ENCODE measurements around the gene B4GALT3. TPM values are rescaled to one million over a fixed set of nuclear protein-coding genes. Genes with fewer than 3 reads are reported as not detected.

The B4GALT3 gene
- total and polyA plus RNA-seq, 9 of the 15 experiments (the other 6 are each of a cell fraction or from before 2014, with no cell fraction given), result 31.2 to 103 (median 46.1) TPM

DNA sequence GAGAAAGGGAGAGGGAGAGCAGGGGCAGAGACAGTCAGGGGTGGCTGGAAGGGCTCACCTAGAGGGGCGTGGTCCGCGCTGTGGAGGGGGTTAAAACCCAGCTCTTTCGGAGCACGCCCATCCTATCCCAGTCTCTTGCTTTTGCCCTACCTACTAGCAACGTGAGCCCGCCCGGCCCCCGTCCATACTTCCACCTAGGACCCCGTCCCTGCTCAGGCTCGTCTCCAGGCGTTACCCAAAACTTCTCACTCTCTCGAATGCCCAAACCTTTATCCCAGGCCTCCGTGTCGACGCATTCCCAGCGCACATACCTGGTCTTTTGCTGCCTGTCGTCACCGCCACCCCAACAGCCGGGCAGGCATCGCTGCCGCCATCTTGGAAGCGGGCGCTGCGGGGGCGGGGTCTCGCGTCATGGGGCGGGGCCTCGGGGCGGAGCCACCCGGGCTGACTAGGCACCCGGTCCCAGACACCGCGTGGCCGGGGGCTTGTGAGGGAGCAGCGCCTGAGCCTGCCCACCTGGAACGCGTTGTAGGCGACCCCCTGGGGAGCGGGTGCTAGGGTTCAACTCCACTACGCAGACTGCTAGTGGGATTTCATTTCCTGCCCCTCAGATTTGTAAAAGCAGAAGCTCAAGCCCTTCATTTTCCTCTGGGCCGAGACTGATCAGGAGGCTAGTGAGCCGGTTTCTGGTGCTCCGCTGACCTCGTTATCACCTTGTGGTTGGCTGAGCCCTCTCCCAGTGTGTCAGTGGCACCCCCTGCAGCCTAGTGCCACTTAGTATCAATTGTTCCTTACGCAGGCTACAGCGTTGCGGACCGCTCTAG, at the start of gene B4GALT3 (continued):
- TF ChIP-seq, protein P1, sequence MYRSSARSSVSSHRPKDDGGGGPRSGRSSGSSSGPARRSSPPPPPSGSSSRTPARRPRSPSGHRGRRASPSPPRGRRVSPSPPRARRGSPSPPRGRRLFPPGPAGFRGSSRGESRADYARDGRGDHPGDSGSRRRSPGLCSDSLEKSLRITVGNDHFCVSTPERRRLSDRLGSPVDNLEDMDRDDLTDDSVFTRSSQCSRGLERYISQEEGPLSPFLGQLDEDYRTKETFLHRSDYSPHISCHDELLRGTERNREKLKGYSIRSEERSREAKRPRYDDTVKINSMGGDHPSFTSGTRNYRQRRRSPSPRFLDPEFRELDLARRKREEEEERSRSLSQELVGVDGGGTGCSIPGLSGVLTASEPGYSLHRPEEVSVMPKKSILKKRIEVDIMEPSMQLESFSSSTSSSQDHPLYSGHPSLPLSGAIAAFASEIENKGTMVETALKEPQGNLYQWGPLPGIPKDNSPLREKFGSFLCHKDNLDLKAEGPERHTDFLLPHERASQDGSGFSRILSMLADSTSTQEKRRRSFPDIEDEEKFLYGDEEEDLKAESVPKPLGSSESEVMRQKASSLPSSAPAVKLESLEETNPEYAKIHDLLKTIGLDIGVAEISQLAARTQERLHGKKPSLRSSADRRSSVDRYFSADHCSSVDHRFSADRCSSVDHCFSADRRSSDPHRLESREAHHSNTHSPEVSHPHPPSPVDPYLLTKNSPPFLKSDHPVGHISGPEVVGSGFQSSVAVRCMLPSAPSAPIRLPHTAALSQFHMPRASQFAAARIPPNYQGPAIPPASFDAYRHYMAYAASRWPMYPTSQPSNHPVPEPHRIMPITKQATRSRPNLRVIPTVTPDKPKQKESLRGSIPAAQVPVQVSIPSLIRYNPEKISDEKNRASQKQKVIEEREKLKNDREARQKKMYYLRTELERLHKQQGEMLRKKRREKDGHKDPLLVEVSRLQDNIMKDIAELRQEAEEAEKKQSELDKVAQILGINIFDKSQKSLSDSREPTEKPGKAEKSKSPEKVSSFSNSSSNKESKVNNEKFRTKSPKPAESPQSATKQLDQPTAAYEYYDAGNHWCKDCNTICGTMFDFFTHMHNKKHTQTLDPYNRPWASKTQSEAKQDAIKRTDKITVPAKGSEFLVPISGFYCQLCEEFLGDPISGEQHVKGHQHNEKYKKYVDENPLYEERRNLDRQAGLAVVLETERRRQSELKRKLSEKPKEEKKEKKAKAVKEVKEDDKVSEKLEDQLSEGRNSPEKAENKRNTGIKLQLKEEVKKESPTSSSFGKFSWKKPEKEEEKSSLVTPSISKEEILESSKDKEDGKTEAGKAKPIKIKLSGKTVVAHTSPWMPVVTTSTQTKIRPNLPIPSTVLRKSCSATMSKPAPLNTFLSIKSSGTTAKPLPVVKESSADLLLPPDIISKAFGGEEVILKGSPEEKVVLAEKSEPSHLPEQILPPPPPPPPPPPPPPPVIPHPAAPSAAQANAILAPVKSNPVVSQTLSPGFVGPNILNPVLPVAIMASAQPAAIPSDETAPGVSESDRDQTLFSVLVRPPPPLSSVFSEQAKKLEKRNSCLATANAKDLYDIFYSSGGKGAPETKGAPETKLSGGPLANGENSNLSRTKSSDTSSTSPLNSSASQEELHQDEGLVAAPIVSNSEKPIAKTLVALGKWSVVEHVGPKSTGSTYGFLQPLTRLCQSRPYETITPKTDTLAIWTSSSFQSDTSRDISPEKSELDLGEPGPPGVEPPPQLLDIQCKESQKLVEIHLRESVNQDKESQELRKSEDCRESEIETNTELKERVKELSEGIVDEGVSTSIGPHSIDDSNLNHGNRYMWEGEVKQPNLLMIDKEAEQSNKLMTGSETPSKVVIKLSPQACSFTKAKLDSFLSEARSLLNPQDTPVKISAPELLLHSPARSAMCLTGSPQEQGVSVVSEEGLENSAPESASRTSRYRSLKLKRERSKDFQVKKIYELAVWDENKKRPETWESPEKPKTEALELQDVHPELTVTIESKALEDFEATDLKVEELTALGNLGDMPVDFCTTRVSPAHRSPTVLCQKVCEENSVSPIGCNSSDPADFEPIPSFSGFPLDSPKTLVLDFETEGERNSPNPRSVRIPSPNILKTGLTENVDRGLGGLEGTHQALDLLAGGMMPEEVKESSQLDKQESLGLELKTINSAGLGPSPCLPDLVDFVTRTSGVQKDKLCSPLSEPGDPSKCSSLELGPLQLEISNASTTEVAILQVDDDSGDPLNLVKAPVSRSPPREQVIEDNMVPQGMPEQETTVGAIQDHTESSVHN (IDR thresholded peaks at IDR 0.05; ENCODE audit: borderline replicate concordance in 1 of 2, low read depth in 1 of 2), result no peak
- TF ChIP-seq CCNT2 (IDR thresholded peaks at IDR 0.05; ENCODE audit: borderline replicate concordance, extremely low read depth, insufficient read length, low read depth, low read length) (peak; percentile 49), PHF8 (IDR thresholded peaks at IDR 0.05; ENCODE audit: borderline replicate concordance, low read length) (peak; percentile 97; the same call in 1 of the 2 replicates), TCFL5 (CRISPR knock-in tag; conservative IDR thresholded peaks at IDR 0.05) (no peak), RFX1 (IDR thresholded peaks at IDR 0.05) (no peak), ZNF133 (CRISPR knock-in tag; IDR thresholded peaks at IDR 0.05) (no peak)

All from K562 (cell line).